HFF-Myc (cell line): ENCODE data around the gene FSTL4.

Experiments
- DNase-seq: peaks from one replicate; pipeline ENCODE4 v3.0.0-alpha.2; 2011; ENCODE audit warnings: low read depth; ENCODE audit errors: extremely low read depth
- H3K4me3 ChIP-seq: replicated peaks from 2 replicates; pipeline ENCODE4 v1.5.1; 2011; ENCODE audit warnings: low read depth, mild to moderate bottlenecking, control low read depth, low read length
- CTCF ChIP-seq: IDR thresholded peaks from 2 replicates; pipeline ENCODE4 v1.5.1; 2012; ENCODE audit warnings: mild to moderate bottlenecking, low read depth, low read length, control low read depth; ENCODE audit errors: missing control alignments

The FSTL4 gene

GRCh38 chr5:133523013-133523658, 89.2 kb downstream of the FSTL4 start:
- TF ChIP-seq CTCF = no peak
- no peak for DNase-seq
- no peak overlapping the region for H3K4me3 ChIP-seq

GRCh38 chr5:133521801-133522200, 90.5 kb downstream of the FSTL4 start:
- no peak for DNase-seq
- TF ChIP-seq CTCF = no peak
- no peak overlapping the region for H3K4me3 ChIP-seq

- no peak for TF ChIP-seq CTCF
- DNase-seq = no peak
- H3K4me3 ChIP-seq = no peak overlapping the region
Observed at GRCh38 chr5:133520991-133521706, 91.2 kb downstream of the FSTL4 start.

- TF ChIP-seq CTCF = no peak
- no peak for DNase-seq
- no peak overlapping the region for H3K4me3 ChIP-seq
Observed at GRCh38 chr5:133520062-133520461, 92.3 kb downstream of the FSTL4 start.

- TF ChIP-seq CTCF = no peak
- no peak overlapping the region for H3K4me3 ChIP-seq
- DNase-seq = no peak
Observed at GRCh38 chr5:133519191-133519590, 93.2 kb downstream of the FSTL4 start.

- TF ChIP-seq CTCF = no peak
- no peak for DNase-seq
- no peak overlapping the region for H3K4me3 ChIP-seq
Observed at GRCh38 chr5:133514456-133514855, 97.9 kb downstream of the FSTL4 start.
